ENCODE data around the gene RNF213.

DNA sequence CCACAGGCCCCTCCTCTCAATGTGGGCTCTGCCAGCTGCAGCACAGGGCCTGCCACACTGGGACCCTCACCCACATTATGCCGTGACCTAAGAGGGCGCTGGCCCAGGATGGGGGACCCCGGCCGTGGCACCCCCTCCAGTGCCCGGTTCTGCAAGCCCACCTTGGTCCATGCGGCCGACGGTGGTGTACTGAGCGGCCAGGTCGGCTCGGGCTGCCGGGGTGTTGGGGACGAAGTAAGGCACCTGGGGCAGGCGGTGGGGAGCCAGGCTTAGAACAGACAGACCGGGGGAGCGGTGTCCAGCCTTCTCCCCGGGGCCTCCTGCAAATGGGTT, 47.0 kb upstream of the RNF213 start:
- TF ChIP-seq SUZ12 (IDR thresholded peaks at IDR 0.05; ENCODE audit: extremely low read depth, insufficient read depth, insufficient read length) (no peak), YY1 (IDR thresholded peaks at IDR 0.05; ENCODE audit: insufficient read depth, insufficient read length) (no peak), ZNF274 (IDR thresholded peaks at IDR 0.05; ENCODE audit: low read depth, low read length) (no peak)
